ENCODE measurements around the gene B4GALNT4. TPM values are rescaled to one million over a fixed set of nuclear protein-coding genes. Genes with fewer than 3 reads are reported as not detected.

Gene B4GALNT4
- total and polyA plus RNA-seq, 2 of the 8 experiments (the other 6 are each of a cell fraction or from before 2014, with no cell fraction given) = 40.9 to 76.3 TPM

- TF ChIP-seq CTCF (IDR thresholded peaks at IDR 0.05; ENCODE audit: control extremely low read depth in 1 of 3, insufficient read depth in 1 of 3, low read depth in 1 of 3, low read length in 3 of 3) = no peak
- TF ChIP-seq MAX (IDR thresholded peaks at IDR 0.05) = peak; percentile 66
- TF ChIP-seq TBP (IDR thresholded peaks at IDR 0.05; ENCODE audit: low read depth, low read length) = no peak
- no peak for TF ChIP-seq CEBPB (IDR thresholded peaks at IDR 0.05; ENCODE audit: low read depth, low read length)
- TF ChIP-seq TCF12 (IDR thresholded peaks at IDR 0.05; ENCODE audit: low read depth, low read length) = no peak
- TF ChIP-seq RXRA (IDR thresholded peaks at IDR 0.05; ENCODE audit: insufficient read depth, low read depth, low read length) = no peak
- TF ChIP-seq SIX5 (IDR thresholded peaks at IDR 0.05; ENCODE audit: low read depth, low read length) = no peak
These were observed 24.9 kb downstream of the B4GALNT4 start, which contains the start of gene PKP3 (continued) for GRCh38 chr11:394034-394857.

All from H1 (cell line).